Ovary (tissue), 3 donors: Measurements from ENCODE around the gene SIL1.

ENCODE experiments used
- CTCF ChIP-seq, 3 donors: fragments of 450-650 bp in 2 of 3; fragments of 200-600 bp in 1 of 3; IDR thresholded peaks; one replicate each; pipeline versions ENCODE4 v1.5.1 to v1.8.0; 2016 to 2022; ENCODE audit warnings: antibody characterized with exemption in 3 of 3, mild to moderate bottlenecking in 1 of 3
- POLR2A ChIP-seq: fragments of 450-650 bp; IDR thresholded peaks from one replicate; pipeline ENCODE4 v1.6.1; 2017; ENCODE audit warnings: antibody characterized with exemption, mild to moderate bottlenecking, moderate library complexity
- donor health status: DM: no; HTN: no; CAD: no.

DNA sequence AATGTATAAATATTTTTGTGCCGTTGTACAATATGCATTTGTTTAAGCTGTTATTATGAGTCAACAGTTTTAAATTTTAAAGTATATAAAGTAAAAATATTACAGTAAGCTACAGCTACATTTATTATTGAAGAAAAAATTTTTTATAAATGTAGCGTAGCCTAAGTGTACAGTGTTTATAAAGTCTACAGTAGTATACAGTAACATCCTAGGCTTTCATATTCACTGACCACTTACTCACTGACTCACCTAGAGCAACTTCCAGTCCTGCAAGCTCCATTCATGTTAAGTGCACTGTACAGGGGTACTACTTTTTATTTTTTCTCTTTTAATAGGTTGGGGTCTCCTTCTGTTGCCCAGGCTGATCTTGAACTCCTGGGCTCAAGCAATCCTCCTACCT lies 30.6 kb downstream of the SIL1 start:
- no peak for TF ChIP-seq CTCF (IDR thresholded peaks at IDR 0.05)
- no peak for TF ChIP-seq POLR2A
